NCI-H82 treated with DMSO at 0.1 percent for 48 hours (cell line): ENCODE data around the gene SH3BP1.

Experiments
- DNase-seq: peaks from one replicate; lab custom pipeline; 2025; ENCODE audit not compliant: unreplicated experiment; lab: John Stamatoyannopoulos, UW

SH3BP1 gene

GRCh38 chr22:37616201-37617083, 23.0 kb upstream of the SH3BP1 start:
- DNase-seq = no peak

- no peak for DNase-seq
These were observed 22.0 kb upstream of the SH3BP1 start for GRCh38 chr22:37617431-37617830.

- no peak for DNase-seq
These were observed 21.3 kb upstream of the SH3BP1 start for GRCh38 chr22:37618072-37618656.

GRCh38 chr22:37618674-37619073, 20.8 kb upstream of the SH3BP1 start:
- no peak for DNase-seq

- DNase-seq = no peak
These were observed 19.5 kb upstream of the SH3BP1 start for GRCh38 chr22:37619991-37620390.

- DNase-seq = no peak
These were observed 18.1 kb upstream of the SH3BP1 start for GRCh38 chr22:37621352-37621860.

GRCh38 chr22:37623075-37624016, 16.1 kb upstream of the SH3BP1 start:
- peak; percentile 11 for DNase-seq

GRCh38 chr22:37624017-37624365, 15.5 kb upstream of the SH3BP1 start:
- no peak for DNase-seq

GRCh38 chr22:37624876-37625275, 14.6 kb upstream of the SH3BP1 start:
- no peak for DNase-seq

- DNase-seq = no peak
These were observed 13.7 kb upstream of the SH3BP1 start for GRCh38 chr22:37625737-37626136.

- DNase-seq = no peak
These were observed 13.3 kb upstream of the SH3BP1 start for GRCh38 chr22:37626144-37626543.

- no peak for DNase-seq
These were observed 12.9 kb upstream of the SH3BP1 start for GRCh38 chr22:37626556-37627075.

- DNase-seq = no peak
These were observed 12.3 kb upstream of the SH3BP1 start for GRCh38 chr22:37627121-37627520.

- no peak for DNase-seq
These were observed 11.9 kb upstream of the SH3BP1 start for GRCh38 chr22:37627545-37627944.

- DNase-seq = no peak
These were observed 10.6 kb upstream of the SH3BP1 start for GRCh38 chr22:37628830-37629229.

GRCh38 chr22:37629928-37630327, 9.5 kb upstream of the SH3BP1 start:
- no peak for DNase-seq

GRCh38 chr22:37630839-37631435, 8.5 kb upstream of the SH3BP1 start:
- no peak for DNase-seq

GRCh38 chr22:37631448-37632173, 7.9 kb upstream of the SH3BP1 start:
- DNase-seq = no peak

GRCh38 chr22:37632174-37633088, 7.0 kb upstream of the SH3BP1 start:
- no peak for DNase-seq
